ENCODE measurements around the gene ZNF575.

The ZNF575 gene

DNA sequence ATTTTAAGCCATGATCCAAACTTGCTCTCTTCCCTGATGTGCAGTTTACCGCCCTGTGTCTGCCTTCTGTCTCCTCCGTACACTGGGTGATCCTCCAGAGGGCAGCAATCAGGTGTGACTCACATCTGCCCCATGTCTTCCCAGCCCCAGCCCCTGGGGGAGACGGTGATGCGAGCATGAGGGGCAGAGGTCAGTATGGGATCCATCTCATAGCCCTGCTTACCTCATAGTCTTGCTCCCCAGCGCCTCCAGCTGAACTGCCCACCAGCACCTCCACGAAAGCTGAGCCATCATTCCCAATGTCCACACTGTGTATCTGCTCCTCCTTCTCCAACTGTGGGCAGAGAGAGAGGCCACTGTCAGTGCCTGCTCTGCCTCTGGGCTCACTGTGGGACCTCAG, 27.7 kb downstream of the ZNF575 start:
- TF ChIP-seq, protein P1, sequence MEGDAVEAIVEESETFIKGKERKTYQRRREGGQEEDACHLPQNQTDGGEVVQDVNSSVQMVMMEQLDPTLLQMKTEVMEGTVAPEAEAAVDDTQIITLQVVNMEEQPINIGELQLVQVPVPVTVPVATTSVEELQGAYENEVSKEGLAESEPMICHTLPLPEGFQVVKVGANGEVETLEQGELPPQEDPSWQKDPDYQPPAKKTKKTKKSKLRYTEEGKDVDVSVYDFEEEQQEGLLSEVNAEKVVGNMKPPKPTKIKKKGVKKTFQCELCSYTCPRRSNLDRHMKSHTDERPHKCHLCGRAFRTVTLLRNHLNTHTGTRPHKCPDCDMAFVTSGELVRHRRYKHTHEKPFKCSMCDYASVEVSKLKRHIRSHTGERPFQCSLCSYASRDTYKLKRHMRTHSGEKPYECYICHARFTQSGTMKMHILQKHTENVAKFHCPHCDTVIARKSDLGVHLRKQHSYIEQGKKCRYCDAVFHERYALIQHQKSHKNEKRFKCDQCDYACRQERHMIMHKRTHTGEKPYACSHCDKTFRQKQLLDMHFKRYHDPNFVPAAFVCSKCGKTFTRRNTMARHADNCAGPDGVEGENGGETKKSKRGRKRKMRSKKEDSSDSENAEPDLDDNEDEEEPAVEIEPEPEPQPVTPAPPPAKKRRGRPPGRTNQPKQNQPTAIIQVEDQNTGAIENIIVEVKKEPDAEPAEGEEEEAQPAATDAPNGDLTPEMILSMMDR (IDR thresholded peaks at IDR 0.05; ENCODE audit: borderline replicate concordance, control extremely low read depth, extremely low read depth, insufficient read depth, missing control alignments), result no peak
- in situ Hi-C loops (cut with MboI; ENCODE audit: low sequenced_read_pairs, unreplicated experiment), result no loop called here
- no peak for DNase-seq (ENCODE audit: low spot score)

DNA sequence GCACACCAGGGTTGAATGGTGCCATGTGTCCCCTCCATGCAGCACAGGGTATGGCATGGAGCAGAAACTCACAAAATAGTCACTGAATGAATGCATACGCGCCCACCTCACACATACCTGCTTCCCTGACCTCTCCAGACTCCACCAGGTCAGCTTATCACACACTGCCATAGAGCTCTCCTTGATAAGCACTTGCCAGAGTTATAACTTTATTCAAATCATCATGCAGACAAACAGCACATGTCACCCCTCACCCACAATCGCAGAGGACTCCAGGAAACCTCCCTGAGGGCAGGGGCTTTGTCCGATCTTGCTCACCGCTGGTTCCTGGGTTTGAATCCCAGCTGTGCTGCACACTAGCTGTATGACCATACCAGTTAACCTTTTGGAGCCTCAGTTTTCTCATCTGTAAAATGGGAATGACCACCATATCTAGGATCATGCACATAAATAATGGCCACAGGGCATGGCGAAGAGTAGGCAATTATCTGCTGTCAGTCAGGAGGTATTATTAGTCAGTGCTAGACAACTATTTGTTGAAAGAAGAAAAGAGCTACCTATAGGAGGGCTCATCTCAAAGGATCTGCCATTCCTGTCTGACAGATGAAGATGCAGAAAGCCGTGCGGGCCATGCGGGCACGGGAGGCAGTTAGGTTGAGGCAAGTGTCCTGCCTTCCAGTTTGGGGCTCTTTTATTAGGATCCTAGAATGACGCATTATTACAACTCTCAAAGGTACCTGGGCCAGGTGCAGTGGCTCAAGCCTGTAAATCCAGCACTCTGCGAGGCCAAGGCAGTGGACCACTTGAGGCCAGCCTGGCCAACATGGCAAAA, 28.4 kb downstream of the ZNF575 start:
- DNase-seq (ENCODE audit: low spot score), result no peak
- TF ChIP-seq, protein P1 (IDR thresholded peaks at IDR 0.05; ENCODE audit: borderline replicate concordance, control extremely low read depth, extremely low read depth, insufficient read depth, missing control alignments), result no peak
- in situ Hi-C loops (cut with MboI; ENCODE audit: low sequenced_read_pairs, unreplicated experiment), result no loop called here

DNA sequence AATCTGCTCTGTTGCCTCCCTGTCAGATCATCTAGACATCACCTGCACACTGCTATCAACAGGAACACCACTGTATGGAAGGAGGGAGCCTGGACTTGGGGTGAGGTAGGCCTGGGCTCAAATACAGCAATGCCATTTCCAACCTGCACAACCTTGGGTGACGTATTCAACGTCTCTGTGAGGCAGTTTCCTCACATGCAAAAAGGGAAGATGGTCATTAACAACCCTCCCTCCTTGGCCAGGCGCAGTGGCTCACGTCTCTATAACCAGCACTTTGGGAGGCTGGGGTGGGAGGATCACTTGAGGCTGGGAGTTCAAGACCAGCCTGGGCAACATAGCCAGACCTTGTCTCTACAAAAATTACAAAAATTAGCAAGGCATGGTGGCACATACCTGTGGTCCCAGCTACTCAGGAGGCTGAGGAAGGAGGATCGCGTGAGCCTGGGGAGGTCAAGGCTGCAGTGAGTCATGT, 29.3 kb downstream of the ZNF575 start:
- TF ChIP-seq, protein P1 (IDR thresholded peaks at IDR 0.05; ENCODE audit: borderline replicate concordance, control extremely low read depth, extremely low read depth, insufficient read depth, missing control alignments), result no peak
- in situ Hi-C loops (cut with MboI; ENCODE audit: low sequenced_read_pairs, unreplicated experiment), result no loop called here
- DNase-seq (ENCODE audit: low spot score), result no peak

DNA sequence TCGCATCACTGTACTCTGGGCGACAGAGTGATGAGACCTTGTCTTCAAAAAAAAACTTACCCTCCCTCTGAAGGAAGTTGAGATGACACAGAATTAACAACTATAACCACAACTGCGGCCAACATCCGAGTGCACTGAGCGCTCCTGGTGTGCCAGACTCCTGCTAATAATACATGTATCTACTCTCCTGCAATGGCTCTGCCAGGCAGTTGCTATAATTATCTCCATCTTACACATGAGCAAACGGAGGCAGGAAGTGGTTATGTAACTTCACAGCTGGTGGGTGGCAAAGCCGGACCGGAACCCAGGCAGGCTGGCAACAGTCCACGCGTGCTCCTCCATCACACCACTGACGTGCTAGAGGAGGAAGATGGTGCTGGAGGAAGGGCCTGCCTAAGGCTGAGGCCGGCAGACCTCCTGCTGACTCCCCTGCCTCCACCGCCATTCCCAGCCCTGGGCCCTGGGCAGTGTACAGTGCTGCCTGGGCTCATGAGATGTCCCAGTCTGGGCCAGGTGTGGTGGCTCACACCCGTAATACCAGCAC, 29.8 kb downstream of the ZNF575 start:
- TF ChIP-seq, protein P1 (IDR thresholded peaks at IDR 0.05; ENCODE audit: borderline replicate concordance, control extremely low read depth, extremely low read depth, insufficient read depth, missing control alignments), result no peak
- in situ Hi-C loops (cut with MboI; ENCODE audit: low sequenced_read_pairs, unreplicated experiment), result no loop called here
- peak; percentile 54 for DNase-seq (ENCODE audit: low spot score)

DNA sequence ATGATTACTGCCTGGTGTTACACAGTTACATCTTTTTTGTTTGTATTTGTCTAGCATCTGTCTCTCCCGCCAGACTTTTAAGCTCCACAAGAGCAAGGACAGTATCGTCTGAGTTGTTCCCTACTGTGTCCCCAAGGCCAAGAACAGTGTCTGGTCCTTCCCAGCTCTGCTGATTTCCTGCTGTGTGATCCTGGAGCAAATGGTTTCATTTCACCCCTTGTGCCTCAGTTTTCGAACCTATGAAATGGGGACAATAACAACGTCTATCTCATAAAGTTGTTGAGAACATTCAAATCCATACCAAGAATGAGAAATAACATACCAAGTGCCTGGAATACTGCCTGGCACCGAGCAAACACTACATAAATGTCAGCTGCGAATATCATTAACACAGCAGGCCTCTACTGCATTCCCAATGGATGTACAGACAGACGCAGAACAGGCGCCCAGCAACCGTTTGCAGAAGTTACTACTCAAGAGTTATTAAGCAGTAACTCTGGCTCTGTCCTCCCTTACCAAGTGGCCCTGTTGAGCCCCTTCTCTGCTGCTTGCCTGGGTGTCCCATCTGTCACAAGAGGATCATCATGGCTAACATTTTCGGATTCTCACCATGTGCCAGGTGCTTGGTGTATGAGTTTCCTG, 30.9 kb downstream of the ZNF575 start:
- DNase-seq (ENCODE audit: low spot score), result no peak
- TF ChIP-seq, protein P1 (IDR thresholded peaks at IDR 0.05; ENCODE audit: borderline replicate concordance, control extremely low read depth, extremely low read depth, insufficient read depth, missing control alignments), result no peak

DNA sequence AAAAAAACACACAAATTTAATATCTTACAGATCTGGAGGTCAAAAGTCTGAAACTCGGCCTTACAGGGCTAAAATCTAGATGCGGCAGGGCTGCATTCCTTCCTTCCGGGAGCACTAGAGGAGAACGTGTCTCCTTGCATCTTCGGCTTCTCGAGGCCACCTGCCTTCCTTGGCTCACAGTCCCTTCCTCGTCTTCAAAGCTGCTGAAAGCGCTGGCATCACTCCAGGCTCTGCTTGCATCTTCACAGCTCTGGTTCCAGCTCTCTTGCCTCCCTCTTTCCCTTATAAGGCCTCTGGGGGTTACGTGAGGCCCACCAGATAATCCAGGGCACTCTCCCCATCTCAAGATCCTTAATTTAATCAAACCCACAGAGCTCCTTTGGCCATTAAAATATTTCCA, 31.8 kb downstream of the ZNF575 start:
- TF ChIP-seq, protein P1 (IDR thresholded peaks at IDR 0.05; ENCODE audit: borderline replicate concordance, control extremely low read depth, extremely low read depth, insufficient read depth, missing control alignments), result no peak
- no peak for DNase-seq (ENCODE audit: low spot score)
- in situ Hi-C loops (cut with MboI; ENCODE audit: low sequenced_read_pairs, unreplicated experiment), result no loop called here

More for the DNA sequence above, 30.9 kb downstream of the ZNF575 start:
- in situ Hi-C loops (cut with MboI; ENCODE audit: low sequenced_read_pairs, unreplicated experiment), result no loop called here
